Kidney capillary endothelial cell (primary cell): ENCODE measurements around the gene HSPB2.
"Not testable (repeated sequence)": the region's sequence is repeated elsewhere in the genome, so short reads cannot be mapped to it uniquely, and the experiment has no call there.

Experiments
- DNase-seq: peaks from one replicate; pipeline ENCODE4 v3.0.0-alpha.2; 2018; ENCODE audit warnings: low spot score

The HSPB2 gene

GRCh38 chr11:111912535-111912934, at the start of gene HSPB2:
TSS of gene HSPB2 (plus strand) at chr11:111912734. CDS start at chr11:111912830, 96 bp downstream.
- DNase-seq = no peak

DNA sequence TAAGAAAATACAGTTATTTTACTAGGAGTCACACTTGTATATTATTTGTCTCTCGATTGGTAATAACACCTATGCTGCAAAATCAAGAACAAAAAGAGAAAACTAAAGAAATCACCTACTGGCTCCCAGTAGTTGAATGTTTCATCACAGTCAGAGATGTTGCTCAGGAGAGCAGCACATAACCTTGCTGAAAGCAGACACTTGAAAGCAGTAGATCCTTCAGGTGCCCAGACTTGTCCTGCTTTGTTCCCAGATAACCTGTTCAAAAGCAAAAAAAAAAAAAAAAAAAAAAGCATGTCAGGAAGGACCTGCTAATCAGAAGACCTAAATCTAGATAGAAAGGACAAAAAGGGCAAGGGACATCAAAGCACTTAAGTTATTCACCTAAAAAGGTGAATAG, 42.4 kb upstream of the HSPB2 start:
- DNase-seq = no peak

DNA sequence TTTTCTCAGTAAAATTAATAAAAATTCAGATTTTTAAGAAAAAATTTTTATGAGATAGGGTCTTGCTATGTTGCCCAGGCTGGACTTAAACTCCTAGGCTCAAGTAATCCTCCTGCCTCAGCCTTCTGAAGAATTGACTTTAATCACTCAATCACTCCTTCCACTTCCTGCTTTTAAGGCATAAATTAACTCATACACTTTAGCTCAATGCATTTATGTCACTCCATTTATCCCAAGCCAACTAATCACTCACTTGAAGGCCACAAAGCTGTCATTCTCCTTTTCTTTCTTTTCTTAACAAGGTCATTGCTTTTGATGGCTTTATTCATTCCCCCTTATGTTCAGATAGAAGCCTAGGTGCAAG, 42.0 kb upstream of the HSPB2 start:
- peak; percentile 46 for DNase-seq

GRCh38 chr11:111870886-111871692, 41.4 kb upstream of the HSPB2 start, which contains the start of gene ALG9:
TSS of gene ALG9 (minus strand) at chr11:111871581. CDS start at chr11:111871482, 99 bp downstream.
- peak; percentile 75 for DNase-seq

GRCh38 chr11:111871693-111872161, 40.8 kb upstream of the HSPB2 start:
- DNase-seq = no peak

DNA sequence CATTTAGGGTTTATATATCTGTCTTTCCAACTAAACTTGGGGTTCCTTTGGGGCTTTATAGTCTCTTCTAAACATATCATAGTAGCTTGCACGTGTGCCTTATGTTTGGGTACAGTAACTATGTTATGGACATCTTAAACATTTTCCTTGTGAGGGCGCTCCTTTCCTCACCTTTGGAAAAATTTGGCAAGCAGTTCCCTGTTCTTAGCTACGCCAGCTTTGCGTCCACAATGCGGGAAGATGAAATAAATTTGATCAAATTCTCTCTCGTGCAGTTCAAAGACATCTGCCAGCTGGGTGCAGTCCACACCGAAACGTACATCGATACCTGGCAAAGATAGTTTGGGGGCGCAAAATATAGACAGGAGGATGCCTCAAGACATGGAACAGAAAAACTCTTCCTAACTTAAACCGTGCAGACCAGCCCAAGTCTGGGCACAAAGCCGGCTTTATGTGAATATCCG, 34.1 kb upstream of the HSPB2 start:
- DNase-seq = peak; percentile 5

DNA sequence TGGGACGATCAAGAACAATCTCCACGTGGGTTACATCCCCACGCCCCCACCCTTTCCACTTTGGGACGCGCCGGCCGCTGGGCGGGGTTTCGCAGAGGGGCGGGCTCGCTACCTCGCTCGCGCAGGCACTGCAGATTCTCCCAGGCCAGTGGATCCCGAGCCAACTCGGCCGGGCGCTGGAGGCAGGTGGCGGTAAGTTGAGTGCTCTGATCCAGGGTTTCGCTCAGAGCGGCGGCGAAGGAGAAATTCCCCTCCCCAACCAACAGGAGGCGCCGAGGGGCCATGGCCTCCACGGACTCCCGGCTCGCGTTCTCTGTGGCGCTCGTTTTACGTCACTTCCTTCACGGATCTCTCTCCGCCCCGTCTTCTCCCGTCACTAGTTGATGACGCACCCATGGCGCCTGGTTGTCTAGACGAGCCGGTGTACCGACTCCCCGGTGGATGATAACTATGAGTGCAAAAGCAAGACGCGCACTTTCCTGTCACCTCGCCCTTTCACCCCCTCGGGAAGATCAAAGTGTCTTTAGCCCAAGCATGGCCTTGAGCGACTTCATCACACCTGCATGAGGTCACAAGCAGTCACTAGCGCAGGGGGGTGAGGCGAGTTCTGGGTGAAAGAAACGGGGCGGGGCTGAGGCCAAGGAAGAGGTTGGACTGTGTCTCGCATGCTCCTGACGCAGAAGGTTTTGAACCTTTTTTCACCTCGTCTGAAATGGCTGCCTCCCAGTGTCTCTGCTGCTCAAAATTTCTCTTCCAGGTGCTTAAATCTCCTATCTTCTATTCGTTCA, 33.5 kb upstream of the HSPB2 start, which contains the start of the genes CFAP68 and FDXACB1:
Gene CFAP68 (plus strand): TSS at position 693 of the 788 bp plus-strand sequence. CDS start 20 bp downstream, at position 713.
Gene FDXACB1 (minus strand): TSS at position 317 of the 788 bp plus-strand sequence. CDS start 33 bp downstream, at position 284.
- peak; percentile 99 for DNase-seq

DNA sequence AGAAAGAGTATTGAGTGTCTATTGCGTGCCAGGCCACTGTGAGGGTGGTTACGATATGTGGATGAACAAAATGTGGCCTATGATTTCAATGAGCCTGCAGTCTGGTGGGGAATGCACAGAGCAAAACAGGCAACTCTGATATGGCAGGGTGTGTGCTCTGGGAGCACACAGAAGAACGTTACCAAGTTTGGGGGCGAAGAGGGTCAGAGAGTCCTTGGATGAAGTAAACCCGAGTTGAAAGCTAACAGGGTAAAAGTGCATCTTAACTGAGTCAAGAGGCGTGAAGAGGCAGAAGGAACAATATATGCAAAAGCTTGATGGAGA, 32.9 kb upstream of the HSPB2 start:
- DNase-seq = no peak

DNA sequence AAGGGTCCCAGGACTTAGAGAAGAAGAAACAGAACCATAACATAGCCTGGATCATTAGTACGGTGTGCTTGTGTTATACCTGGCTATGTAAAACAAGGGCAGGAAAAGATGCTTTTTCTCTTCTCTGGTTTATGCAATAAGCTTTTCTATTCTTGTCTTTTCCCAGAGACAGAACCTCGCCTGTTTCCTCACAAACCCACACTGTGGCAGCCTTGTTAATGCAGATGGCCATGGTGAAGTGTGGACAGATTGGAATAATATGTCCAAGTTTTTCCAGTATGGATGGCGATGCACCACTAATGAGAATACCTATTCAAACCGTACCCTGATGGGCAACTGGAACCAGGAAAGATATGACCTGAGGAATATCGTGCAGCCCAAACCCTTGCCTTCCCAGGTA, 30.3 kb upstream of the HSPB2 start:
- DNase-seq = no peak

DNA sequence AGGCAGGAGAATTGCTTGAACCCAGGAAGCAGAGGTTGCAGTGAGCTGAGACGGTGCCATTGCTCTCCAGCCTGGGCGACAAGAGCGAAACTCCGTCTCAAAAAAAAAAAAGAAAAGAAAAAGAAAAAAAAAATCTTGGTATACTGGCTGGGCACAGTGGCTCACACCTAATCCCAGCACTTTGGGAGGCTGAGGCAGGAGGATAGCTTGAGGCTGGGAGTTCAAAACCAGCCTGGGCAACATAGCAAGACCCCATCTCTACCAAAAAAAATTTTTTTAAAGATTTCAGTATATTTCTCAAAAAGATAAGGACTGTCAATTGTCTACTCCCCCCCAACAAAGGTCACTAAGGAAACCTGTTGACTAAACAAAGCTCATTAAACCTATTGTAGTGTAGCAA, 27.5 kb upstream of the HSPB2 start:
- not testable (repeated sequence) for DNase-seq

GRCh38 chr11:111886032-111886431, 26.5 kb upstream of the HSPB2 start:
- DNase-seq = no peak

DNA sequence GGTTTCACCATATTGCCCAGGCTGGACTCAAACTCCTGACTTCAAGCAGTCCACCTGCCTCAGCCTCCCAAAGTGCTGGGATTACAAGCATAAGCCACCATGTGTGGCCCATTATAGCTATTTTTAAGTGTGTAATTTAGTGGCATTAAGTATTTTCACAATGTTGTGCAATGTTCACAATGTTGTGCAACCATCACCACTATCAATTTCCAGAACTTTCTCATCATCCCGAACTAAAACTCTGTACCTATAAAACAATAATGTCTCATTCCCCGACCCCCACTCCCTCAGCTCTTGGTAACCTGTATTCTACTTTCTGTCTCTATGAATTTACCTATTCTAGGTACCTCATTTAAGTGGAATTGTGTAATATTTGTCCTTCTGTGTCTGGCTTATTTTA, 25.7 kb upstream of the HSPB2 start:
- no peak for DNase-seq

GRCh38 chr11:111905411-111905810, 7.1 kb upstream of the HSPB2 start:
- DNase-seq = no peak

GRCh38 chr11:111906680-111907079, 5.9 kb upstream of the HSPB2 start:
- no peak for DNase-seq

DNA sequence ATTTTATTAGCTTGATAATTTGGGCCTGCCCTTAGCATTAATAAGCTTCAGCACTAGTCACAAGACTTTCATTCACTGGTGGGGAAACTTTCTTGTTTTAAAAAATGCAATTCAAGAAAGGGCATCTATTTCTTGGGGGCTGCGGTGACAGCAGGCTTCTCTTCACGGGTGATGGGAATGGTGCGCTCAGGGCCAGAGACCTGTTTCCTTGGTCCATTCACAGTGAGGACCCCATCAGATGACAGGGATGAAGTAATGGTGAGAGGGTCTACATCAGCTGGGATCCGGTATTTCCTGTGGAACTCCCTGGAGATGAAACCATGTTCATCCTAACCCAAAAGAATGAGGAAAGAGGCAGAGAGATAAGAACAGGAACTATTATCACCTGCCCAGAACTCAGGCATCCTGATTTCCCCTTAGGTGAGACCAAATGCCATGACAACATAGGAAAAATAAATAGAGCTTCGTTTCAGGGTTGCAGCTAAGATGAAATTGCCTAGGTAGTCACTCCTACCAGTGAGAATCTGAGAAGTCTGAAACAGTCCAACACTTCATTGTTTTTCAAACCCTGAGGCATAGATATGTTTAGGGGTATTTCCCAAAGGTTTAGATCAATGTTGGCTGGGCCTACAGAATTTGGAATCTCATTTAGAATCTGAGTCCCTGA, 3.8 kb upstream of the HSPB2 start:
- no peak for DNase-seq

- no peak for DNase-seq
Measured at GRCh38 chr11:111909378-111909777, 3.2 kb upstream of the HSPB2 start.

DNA sequence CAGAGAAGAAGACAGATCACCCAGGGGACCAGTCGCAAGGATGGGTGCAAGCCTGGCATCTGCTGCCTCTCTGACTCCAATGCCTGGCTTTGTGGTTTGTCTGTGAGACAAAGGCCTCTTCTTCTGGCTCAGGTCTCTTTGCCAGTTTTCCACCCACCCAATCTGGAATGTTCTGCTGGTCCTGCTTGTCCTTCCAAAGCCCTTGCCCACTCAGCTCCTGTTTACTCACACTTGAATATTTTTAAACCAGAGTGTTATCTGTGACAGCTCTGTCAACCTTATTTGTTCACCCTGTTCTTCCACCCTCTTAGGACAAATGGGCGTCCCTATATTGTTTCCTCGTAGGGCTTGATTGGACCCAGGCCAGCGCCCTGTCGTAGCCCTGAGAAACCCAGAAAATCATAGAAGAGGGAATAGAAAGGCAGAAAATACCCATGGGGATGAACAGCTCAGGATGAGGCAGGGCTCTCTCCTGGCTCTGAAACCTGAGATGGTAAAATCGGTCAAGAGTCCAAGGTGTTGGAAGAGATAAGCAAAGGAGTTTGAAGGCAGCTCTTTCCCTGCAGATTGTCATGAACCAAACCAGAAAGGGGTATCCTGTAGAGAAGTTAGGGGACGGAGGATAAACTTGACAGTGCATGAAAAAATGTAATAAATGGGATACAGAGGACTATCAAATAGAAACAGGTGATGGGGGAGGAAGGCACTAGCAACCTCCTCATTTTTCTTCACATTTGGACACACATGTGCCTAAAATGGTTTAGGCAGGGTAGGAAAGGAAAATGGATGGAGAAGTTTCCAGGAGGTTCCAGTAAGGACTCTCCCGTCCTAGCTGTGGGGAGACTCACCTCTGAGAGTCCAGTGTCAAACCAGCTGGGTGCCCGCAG, 1.6 kb upstream of the HSPB2 start:
- DNase-seq = no peak

DNA sequence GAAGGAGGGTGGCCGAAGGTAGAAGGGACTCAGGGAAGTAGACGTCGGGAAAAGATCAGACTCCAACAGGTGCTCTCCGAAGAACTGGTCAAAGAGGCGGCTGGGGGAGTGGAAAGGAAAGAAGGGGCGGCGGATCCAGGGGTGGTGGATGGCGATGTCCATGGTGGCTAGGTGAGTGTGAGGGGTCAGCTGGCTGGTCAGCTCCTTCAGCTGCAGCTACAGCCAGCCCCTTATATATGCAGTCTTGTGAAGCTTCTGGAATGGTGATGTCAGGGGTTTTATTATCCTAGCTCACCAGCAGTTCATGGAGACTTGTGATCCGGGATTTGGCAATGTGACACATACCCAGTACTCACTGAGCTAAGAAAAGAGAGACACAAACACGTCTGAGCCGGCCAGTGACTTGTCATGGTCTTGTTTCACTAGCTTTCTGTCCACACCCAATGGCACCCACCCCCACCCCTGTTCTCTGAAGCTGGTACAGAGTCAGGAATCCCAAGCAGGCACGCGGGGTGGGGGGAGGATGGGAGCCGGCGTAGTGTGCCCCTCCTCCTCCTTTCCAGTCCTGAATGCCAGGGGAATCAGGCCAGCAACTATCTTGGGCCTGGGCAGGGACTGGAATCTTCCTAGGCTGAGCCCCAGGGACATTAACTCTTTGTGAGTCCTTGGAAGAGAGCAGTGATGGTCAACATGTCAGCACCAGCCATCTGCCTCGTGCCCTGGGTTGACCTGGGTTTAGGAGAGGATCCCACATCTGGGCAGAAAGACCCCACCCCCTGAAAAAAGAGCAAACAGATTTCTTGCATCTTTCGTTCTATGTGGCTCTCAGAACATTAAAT, 752 bp upstream of the HSPB2 start, which contains the start of gene CRYAB:
Gene CRYAB (minus strand): TSS at position 208 of the 839 bp plus-strand sequence. CDS start 46 bp downstream, at position 162.
- DNase-seq = no peak

- no peak for DNase-seq
Measured at GRCh38 chr11:111913031-111913861, 712 bp downstream of the HSPB2 start.
